WTC11 (cell line): ENCODE measurements around the gene GBF1. TPM values are rescaled to one million over a fixed set of nuclear protein-coding genes. Genes with fewer than 3 reads are reported as not detected.

Source experiments
- ATAC-seq: fragments of 200-7000 bp; cut with Tn5 transposase; 2 replicates; pipeline ENCODE4 v1.10.0; 2021; ENCODE audit warnings: mild to moderate bottlenecking, moderate library complexity
- CTCF ChIA-PET: fragments of 300-600 bp; sonication (Branson Sonifier 250); formaldehyde crosslinking; loops from one replicate; lab custom pipeline; 2021; ENCODE audit warnings: antibody characterized with exemption; lab: Charles Lee
- POLR2A ChIA-PET: fragments of 350-600 bp; sonication (Branson Sonifier 250); formaldehyde crosslinking; loops from one replicate; lab custom pipeline; 2021; ENCODE audit warnings: antibody characterized with exemption; lab: Charles Lee
- DNase-seq: peaks from one replicate; pipeline ENCODE4 v3.0.0; 2021; ENCODE audit warnings: low spot score
- H3K27ac Mint-ChIP-seq: 2 replicates; pipeline ENCODE4 v1.8.0; 2021; ENCODE audit warnings: mixed read lengths
- H3K27me3 Mint-ChIP-seq: 2 replicates; pipeline ENCODE4 v1.8.0; 2021; ENCODE audit warnings: low read depth, mild to moderate bottlenecking, moderate library complexity, mixed read lengths
- H3K36me3 Mint-ChIP-seq: 2 replicates; pipeline ENCODE4 v1.8.0; 2021; ENCODE audit warnings: mixed read lengths
- H3K4me1 Mint-ChIP-seq: 2 replicates; pipeline ENCODE4 v1.8.0; 2022; ENCODE audit warnings: mixed read lengths
- H3K4me3 Mint-ChIP-seq: 2 replicates; pipeline ENCODE4 v1.8.0; 2021; ENCODE audit warnings: mild to moderate bottlenecking, moderate library complexity, mixed read lengths
- H3K9me3 Mint-ChIP-seq: 2 replicates; pipeline ENCODE4 v1.8.0; 2021; ENCODE audit warnings: mixed read lengths
- ARID4B ChIP-seq: sonication (generic); formaldehyde crosslinking; IDR thresholded peaks from 2 replicates; pipeline ENCODE4 v1.8.0; 2023; ENCODE audit warnings: missing genetic modification reagents, mild to moderate bottlenecking, borderline replicate concordance
- CBFB ChIP-seq: sonication (generic); formaldehyde crosslinking; IDR thresholded peaks from 2 replicates; pipeline ENCODE4 v1.8.1; 2022; ENCODE audit warnings: mild to moderate bottlenecking, low read depth, missing genetic modification reagents
- CREM ChIP-seq: sonication (generic); formaldehyde crosslinking; IDR thresholded peaks from 2 replicates; pipeline ENCODE4 v1.8.1; 2022; ENCODE audit warnings: mild to moderate bottlenecking, missing genetic modification reagents, moderate library complexity
- ETV6 ChIP-seq: sonication (generic); formaldehyde crosslinking; IDR thresholded peaks from 2 replicates; pipeline ENCODE4 v1.8.1; 2022; ENCODE audit warnings: mild to moderate bottlenecking, missing genetic modification reagents
- HMGA2 ChIP-seq: fragments of 250-450 bp; sonication (Bioruptor Pico); IDR thresholded peaks from 2 replicates; pipeline ENCODE4 v1.4.0; 2021; ENCODE audit warnings: mild to moderate bottlenecking, moderate library complexity
- MYBL2 ChIP-seq: sonication (generic); formaldehyde crosslinking; IDR thresholded peaks from 2 replicates; pipeline ENCODE4 v1.8.1; 2023; ENCODE audit warnings: mild to moderate bottlenecking, moderate library complexity, missing genetic modification reagents
- NR1H2 ChIP-seq: sonication (generic); formaldehyde crosslinking; IDR thresholded peaks from 2 replicates; pipeline ENCODE4 v1.9.0; 2021; ENCODE audit warnings: mild to moderate bottlenecking, moderate library complexity, missing genetic modification reagents
- OVOL2 ChIP-seq: fragments of 250-450 bp; sonication (Bioruptor Pico); IDR thresholded peaks from 2 replicates; pipeline ENCODE4 v1.9.0; 2021; ENCODE audit warnings: mild to moderate bottlenecking, borderline replicate concordance
- PRRX2 ChIP-seq: fragments of 250-450 bp; sonication (Bioruptor Pico); IDR thresholded peaks from 2 replicates; pipeline ENCODE4 v1.8.0; 2021; ENCODE audit warnings: mild to moderate bottlenecking
- TCF7 ChIP-seq: sonication (generic); formaldehyde crosslinking; IDR thresholded peaks from 2 replicates; pipeline ENCODE4 v1.8.0; 2022; ENCODE audit warnings: mild to moderate bottlenecking, low read depth, missing genetic modification reagents, moderate library complexity
- TP53 ChIP-seq: sonication (generic); formaldehyde crosslinking; IDR thresholded peaks from 2 replicates; pipeline ENCODE4 v1.8.1; 2023; ENCODE audit warnings: mild to moderate bottlenecking, missing genetic modification reagents
- ZNF138 ChIP-seq: sonication (generic); formaldehyde crosslinking; conservative IDR thresholded peaks from 2 replicates; pipeline ENCODE4 v1.8.1; 2022; ENCODE audit warnings: mild to moderate bottlenecking, moderate library complexity, missing genetic modification reagents
- ZNF232 ChIP-seq: sonication (generic); formaldehyde crosslinking; IDR thresholded peaks from 2 replicates; pipeline ENCODE4 v1.8.0; 2022; ENCODE audit warnings: mild to moderate bottlenecking, missing genetic modification reagents
- ZNF263 ChIP-seq: sonication (generic); formaldehyde crosslinking; IDR thresholded peaks from 2 replicates; pipeline ENCODE4 v1.8.1; 2022; ENCODE audit warnings: low read depth, mild to moderate bottlenecking, moderate library complexity, missing genetic modification reagents
- ZSCAN18 ChIP-seq: fragments of 250-450 bp; sonication (Bioruptor Pico); IDR thresholded peaks from 2 replicates; pipeline ENCODE4 v2.1.2; 2022; ENCODE audit warnings: mild to moderate bottlenecking, moderate library complexity
- total RNA-seq: library from RNA; stranded (reverse); gene quantifications from 3 replicates; pipeline ENCODE4 v1.2.3, GENCODE V29; 2021
- TF ChIP-seq, protein P1 (sequence below): sonication (generic); formaldehyde crosslinking; IDR thresholded peaks from 2 replicates; pipeline ENCODE4 v1.8.0; 2022; ENCODE audit warnings: mild to moderate bottlenecking, missing genetic modification reagents
- TF ChIP-seq, protein P2 (sequence below): sonication (generic); formaldehyde crosslinking; conservative IDR thresholded peaks from 2 replicates; pipeline ENCODE4 v1.8.1; 2022; ENCODE audit warnings: mild to moderate bottlenecking, missing genetic modification reagents
- TF ChIP-seq, protein P3 (sequence below): sonication (generic); formaldehyde crosslinking; IDR thresholded peaks from 2 replicates; pipeline ENCODE4 v1.8.1; 2023; ENCODE audit warnings: mild to moderate bottlenecking, missing genetic modification reagents

The GBF1 gene
- total RNA-seq, 1 experiment from 2014 or later = 32.4 TPM

DNA sequence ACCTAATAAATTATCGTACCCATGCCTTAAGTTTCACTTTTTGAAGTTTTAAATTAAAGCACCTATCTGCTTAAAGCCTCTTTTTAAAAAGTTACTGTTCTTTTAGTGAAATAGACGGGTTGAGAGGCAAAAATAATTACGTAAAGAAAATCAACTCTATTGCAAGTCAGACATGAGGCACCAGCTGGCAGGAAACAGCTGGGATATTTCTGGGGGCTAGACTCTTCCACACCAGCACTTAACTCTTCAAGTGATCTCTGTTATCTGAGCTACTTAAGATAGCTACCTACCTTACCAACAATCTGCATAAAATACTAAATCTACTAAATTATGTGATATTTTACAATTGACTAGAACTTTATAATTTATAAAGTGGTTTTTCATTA, 35.8 kb downstream of the GBF1 start:
- TF ChIP-seq TCF7 (CRISPR knock-in tag) = no peak
- no peak for TF ChIP-seq PRRX2 (CRISPR knock-in tag)
- TF ChIP-seq, protein P1, sequence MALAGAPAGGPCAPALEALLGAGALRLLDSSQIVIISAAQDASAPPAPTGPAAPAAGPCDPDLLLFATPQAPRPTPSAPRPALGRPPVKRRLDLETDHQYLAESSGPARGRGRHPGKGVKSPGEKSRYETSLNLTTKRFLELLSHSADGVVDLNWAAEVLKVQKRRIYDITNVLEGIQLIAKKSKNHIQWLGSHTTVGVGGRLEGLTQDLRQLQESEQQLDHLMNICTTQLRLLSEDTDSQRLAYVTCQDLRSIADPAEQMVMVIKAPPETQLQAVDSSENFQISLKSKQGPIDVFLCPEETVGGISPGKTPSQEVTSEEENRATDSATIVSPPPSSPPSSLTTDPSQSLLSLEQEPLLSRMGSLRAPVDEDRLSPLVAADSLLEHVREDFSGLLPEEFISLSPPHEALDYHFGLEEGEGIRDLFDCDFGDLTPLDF = no peak
- TF ChIP-seq ARID4B (CRISPR knock-in tag) = no peak
- TF ChIP-seq OVOL2 (CRISPR knock-in tag) = no peak
- TF ChIP-seq, protein P2, sequence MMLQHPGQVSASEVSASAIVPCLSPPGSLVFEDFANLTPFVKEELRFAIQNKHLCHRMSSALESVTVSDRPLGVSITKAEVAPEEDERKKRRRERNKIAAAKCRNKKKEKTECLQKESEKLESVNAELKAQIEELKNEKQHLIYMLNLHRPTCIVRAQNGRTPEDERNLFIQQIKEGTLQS (CRISPR knock-in tag) = no peak
- TF ChIP-seq ETV6 (CRISPR knock-in tag) = no peak
- TF ChIP-seq ZSCAN18 (CRISPR knock-in tag) = no peak
- TF ChIP-seq, all 79 proteins: peak for 0
- ChIA-PET CTCF (no interaction called here), POLR2A (no interaction called here)
- DNase-seq (no peak), ATAC-seq (no peak)
- Mint-ChIP-seq H3K4me3 (no peak overlapping the region), H3K9me3 (no peaks in the 10 kb centered on the region), H3K27ac (no peak overlapping the region), H3K36me3 (no peaks in the 10 kb centered on the region), H3K27me3 (no peaks in the 10 kb centered on the region), H3K4me1 (no peaks in the 10 kb centered on the region)

GRCh38 chr10:102283488-102283887, 38.2 kb downstream of the GBF1 start:
- H3K36me3 Mint-ChIP-seq = no peaks in the 10 kb centered on the region
- H3K4me3 Mint-ChIP-seq = no peak overlapping the region
- ChIA-PET CTCF (interaction anchor here (1.1 to 1.5 kb wide), 2 partner anchors 52 to 63 kb away, joined by 4 to 8 read pairs; no protein-coding TSS in a partner anchor), POLR2A (no interaction called here)
- ATAC-seq = no peak
- no peaks in the 10 kb centered on the region for H3K27me3 Mint-ChIP-seq
- H3K9me3 Mint-ChIP-seq = no peaks in the 10 kb centered on the region
- no peak overlapping the region for H3K27ac Mint-ChIP-seq
- TF ChIP-seq ZNF138 (CRISPR knock-in tag) = no peak
- TF ChIP-seq HMGA2 (CRISPR knock-in tag) = no peak
- no peak for TF ChIP-seq CBFB
- no peak for TF ChIP-seq MYBL2 (CRISPR knock-in tag)
- no peak for TF ChIP-seq ZNF232 (CRISPR knock-in tag)
- no peak for TF ChIP-seq ZNF263
- no peak for TF ChIP-seq TP53 (CRISPR knock-in tag)
- TF ChIP-seq NR1H2 (CRISPR knock-in tag) = no peak
- TF ChIP-seq, protein P3, sequence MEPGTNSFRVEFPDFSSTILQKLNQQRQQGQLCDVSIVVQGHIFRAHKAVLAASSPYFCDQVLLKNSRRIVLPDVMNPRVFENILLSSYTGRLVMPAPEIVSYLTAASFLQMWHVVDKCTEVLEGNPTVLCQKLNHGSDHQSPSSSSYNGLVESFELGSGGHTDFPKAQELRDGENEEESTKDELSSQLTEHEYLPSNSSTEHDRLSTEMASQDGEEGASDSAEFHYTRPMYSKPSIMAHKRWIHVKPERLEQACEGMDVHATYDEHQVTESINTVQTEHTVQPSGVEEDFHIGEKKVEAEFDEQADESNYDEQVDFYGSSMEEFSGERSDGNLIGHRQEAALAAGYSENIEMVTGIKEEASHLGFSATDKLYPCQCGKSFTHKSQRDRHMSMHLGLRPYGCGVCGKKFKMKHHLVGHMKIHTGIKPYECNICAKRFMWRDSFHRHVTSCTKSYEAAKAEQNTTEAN (CRISPR knock-in tag) = no peak
- no peak for TF ChIP-seq CREM (CRISPR knock-in tag)
- DNase-seq = no peak
- no peaks in the 10 kb centered on the region for H3K4me1 Mint-ChIP-seq
